IPS DF 6.9 (cell line): ENCODE data around the gene RHOBTB3.

Experiments used
- DNase-seq: peaks from one replicate; pipeline ENCODE4 v3.0.0-alpha.2; 2013; ENCODE audit warnings: low read depth, low spot score
- H3K27ac ChIP-seq: one replicate; pipeline ENCODE4 v1.5.1; 2013; ENCODE audit warnings: low read length, control low read depth
- H3K27me3 ChIP-seq: 2 replicates; pipeline ENCODE4 v1.6.1; 2013; ENCODE audit warnings: mild to moderate bottlenecking, low read length; ENCODE audit not compliant: control insufficient read depth, insufficient read depth
- H3K36me3 ChIP-seq: 2 replicates; pipeline ENCODE4 v1.6.1; 2013; ENCODE audit warnings: low read length; ENCODE audit not compliant: control insufficient read depth, insufficient read depth
- H3K4me1 ChIP-seq: 2 replicates; pipeline ENCODE4 v1.6.1; 2013; ENCODE audit warnings: low read length; ENCODE audit not compliant: control insufficient read depth, insufficient read depth
- H3K4me3 ChIP-seq: 2 replicates; pipeline ENCODE4 v1.5.1; 2013; ENCODE audit warnings: mild to moderate bottlenecking, low read length
- H3K9me3 ChIP-seq: 2 replicates; pipeline ENCODE4 v1.6.1; 2013; ENCODE audit warnings: low read length, inconsistent platforms; ENCODE audit not compliant: control insufficient read depth, insufficient read depth
- WGBS: extraction: QIAGEN DNeasy Blood & Tissue Kit; methylation state at CpG from one replicate; pipeline ENCODE4 v1.1.7; 2013; ENCODE audit warnings: mixed read lengths, missing lambda C conversion rate; ENCODE audit not compliant: insufficient read length, insufficient coverage; 5-methylcytosine and 5-hydroxymethylcytosine counted together

RHOBTB3 gene

GRCh38 chr5:95734187-95734586 lies 3.1 kb downstream of the RHOBTB3 start:
- DNase-seq, result no peak
- no peaks in the 10 kb centered on the region for H3K36me3 ChIP-seq
- H3K4me3 ChIP-seq, result no peak overlapping the region
- H3K27ac ChIP-seq, result no peak overlapping the region
- no peaks in the 10 kb centered on the region for H3K9me3 ChIP-seq
- H3K4me1 ChIP-seq, result no peaks in the 10 kb centered on the region
- WGBS, result no CpG with 5 or more reads among the region's 2 CpGs
- H3K27me3 ChIP-seq, result peaks cover 7% of the 10 kb centered on the region; the same call in 1 of the 2 replicates

GRCh38 chr5:95734906-95735305 lies 3.8 kb downstream of the RHOBTB3 start:
- no peaks in the 10 kb centered on the region for H3K4me1 ChIP-seq
- peaks cover 7% of the 10 kb centered on the region; the same call in 1 of the 2 replicates for H3K27me3 ChIP-seq
- no peak for DNase-seq
- no CpG with 5 or more reads among the region's 2 CpGs for WGBS
- no peak overlapping the region for H3K4me3 ChIP-seq
- no peaks in the 10 kb centered on the region for H3K36me3 ChIP-seq
- no peak overlapping the region for H3K27ac ChIP-seq
- H3K9me3 ChIP-seq, result no peaks in the 10 kb centered on the region

- no CpG with 5 or more reads among the region's 1 CpG for WGBS
- Histone ChIP-seq H3K4me3 (no peak overlapping the region), H3K9me3 (no peaks in the 10 kb centered on the region), H3K27ac (no peak overlapping the region), H3K27me3 (peaks cover 7% of the 10 kb centered on the region; the same call in 1 of the 2 replicates), H3K36me3 (no peaks in the 10 kb centered on the region), H3K4me1 (no peaks in the 10 kb centered on the region)
- DNase-seq, result no peak
Observed at GRCh38 chr5:95735406-95735805, 4.3 kb downstream of the RHOBTB3 start.

GRCh38 chr5:95738072-95738471 lies 6.9 kb downstream of the RHOBTB3 start:
- no peak for DNase-seq
- no peak overlapping the region for H3K27ac ChIP-seq
- peaks cover 1% of the 10 kb centered on the region; the same call in 1 of the 2 replicates for H3K27me3 ChIP-seq
- no peak overlapping the region for H3K4me3 ChIP-seq
- no peaks in the 10 kb centered on the region for H3K9me3 ChIP-seq
- no CpG with 5 or more reads among the region's 4 CpGs for WGBS
- H3K4me1 ChIP-seq, result no peaks in the 10 kb centered on the region
- no peaks in the 10 kb centered on the region for H3K36me3 ChIP-seq

GRCh38 chr5:95738834-95739233 lies 7.7 kb downstream of the RHOBTB3 start:
- no peak overlapping the region for H3K4me3 ChIP-seq
- DNase-seq, result no peak
- 100% methylated on average over 2 of the region's 4 CpGs for WGBS
- no peaks in the 10 kb centered on the region for H3K4me1 ChIP-seq
- H3K27me3 ChIP-seq, result no peaks in the 10 kb centered on the region
- no peaks in the 10 kb centered on the region for H3K9me3 ChIP-seq
- no peak overlapping the region for H3K27ac ChIP-seq
- no peaks in the 10 kb centered on the region for H3K36me3 ChIP-seq

- DNase-seq, result no peak
- Histone ChIP-seq H3K4me3 (no peak overlapping the region), H3K27ac (no peak overlapping the region), H3K27me3 (no peaks in the 10 kb centered on the region), H3K36me3 (no peaks in the 10 kb centered on the region), H3K9me3 (no peaks in the 10 kb centered on the region), H3K4me1 (no peaks in the 10 kb centered on the region)
- no CpG with 5 or more reads among the region's 2 CpGs for WGBS
Observed at GRCh38 chr5:95739857-95740256, 8.7 kb downstream of the RHOBTB3 start.

- no peaks in the 10 kb centered on the region for H3K27me3 ChIP-seq
- no peak overlapping the region for H3K27ac ChIP-seq
- no peak for DNase-seq
- H3K4me3 ChIP-seq, result no peak overlapping the region
- no CpG with 5 or more reads among the region's 4 CpGs for WGBS
- no peaks in the 10 kb centered on the region for H3K36me3 ChIP-seq
- no peaks in the 10 kb centered on the region for H3K4me1 ChIP-seq
- H3K9me3 ChIP-seq, result no peaks in the 10 kb centered on the region
Observed at GRCh38 chr5:95741458-95741857, 10.3 kb downstream of the RHOBTB3 start.

GRCh38 chr5:95743232-95743631 lies 12.1 kb downstream of the RHOBTB3 start:
- no peak overlapping the region for H3K4me3 ChIP-seq
- H3K27ac ChIP-seq, result no peak overlapping the region
- H3K27me3 ChIP-seq, result no peaks in the 10 kb centered on the region
- WGBS, result no CpG with 5 or more reads among the region's 2 CpGs
- no peak for DNase-seq
- H3K9me3 ChIP-seq, result no peaks in the 10 kb centered on the region
- H3K4me1 ChIP-seq, result no peaks in the 10 kb centered on the region
- no peaks in the 10 kb centered on the region for H3K36me3 ChIP-seq

- Histone ChIP-seq H3K4me3 (no peak overlapping the region), H3K27me3 (no peaks in the 10 kb centered on the region), H3K36me3 (no peaks in the 10 kb centered on the region), H3K9me3 (no peaks in the 10 kb centered on the region), H3K4me1 (no peaks in the 10 kb centered on the region), H3K27ac (no peak overlapping the region)
- WGBS, result no CpG with 5 or more reads among the region's 1 CpG
- DNase-seq, result no peak
Observed at GRCh38 chr5:95743877-95744276, 12.7 kb downstream of the RHOBTB3 start.

- H3K9me3 ChIP-seq, result no peaks in the 10 kb centered on the region
- H3K27me3 ChIP-seq, result no peaks in the 10 kb centered on the region
- H3K4me3 ChIP-seq, result no peak overlapping the region
- no peak overlapping the region for H3K27ac ChIP-seq
- H3K4me1 ChIP-seq, result no peaks in the 10 kb centered on the region
- no peaks in the 10 kb centered on the region for H3K36me3 ChIP-seq
- no peak for DNase-seq
Observed at GRCh38 chr5:95746194-95746593, 15.1 kb downstream of the RHOBTB3 start.

- H3K36me3 ChIP-seq, result no peaks in the 10 kb centered on the region
- H3K4me1 ChIP-seq, result no peaks in the 10 kb centered on the region
- H3K27ac ChIP-seq, result no peak overlapping the region
- WGBS, result no CpG with 5 or more reads among the region's 8 CpGs
- DNase-seq, result no peak
- H3K4me3 ChIP-seq, result no peak overlapping the region
- no peaks in the 10 kb centered on the region for H3K27me3 ChIP-seq
- H3K9me3 ChIP-seq, result no peaks in the 10 kb centered on the region
Observed at GRCh38 chr5:95746722-95747679, 15.9 kb downstream of the RHOBTB3 start.
